Epithelial cell of umbilical artery (primary cell): ENCODE data around the gene ARL2BP. TPM values are rescaled to one million over a fixed set of nuclear protein-coding genes. Genes with fewer than 3 reads are reported as not detected.

Experiments used
- total RNA-seq: library from RNA; depleted of rRNA; stranded (reverse); fragments of >200 nt; gene quantifications from 2 replicates; pipeline ENCODE4 v1.2.3, GENCODE V29; 2014

The ARL2BP gene
- 78.0 and 120 TPM in 2 replicates for total RNA-seq

DNA sequence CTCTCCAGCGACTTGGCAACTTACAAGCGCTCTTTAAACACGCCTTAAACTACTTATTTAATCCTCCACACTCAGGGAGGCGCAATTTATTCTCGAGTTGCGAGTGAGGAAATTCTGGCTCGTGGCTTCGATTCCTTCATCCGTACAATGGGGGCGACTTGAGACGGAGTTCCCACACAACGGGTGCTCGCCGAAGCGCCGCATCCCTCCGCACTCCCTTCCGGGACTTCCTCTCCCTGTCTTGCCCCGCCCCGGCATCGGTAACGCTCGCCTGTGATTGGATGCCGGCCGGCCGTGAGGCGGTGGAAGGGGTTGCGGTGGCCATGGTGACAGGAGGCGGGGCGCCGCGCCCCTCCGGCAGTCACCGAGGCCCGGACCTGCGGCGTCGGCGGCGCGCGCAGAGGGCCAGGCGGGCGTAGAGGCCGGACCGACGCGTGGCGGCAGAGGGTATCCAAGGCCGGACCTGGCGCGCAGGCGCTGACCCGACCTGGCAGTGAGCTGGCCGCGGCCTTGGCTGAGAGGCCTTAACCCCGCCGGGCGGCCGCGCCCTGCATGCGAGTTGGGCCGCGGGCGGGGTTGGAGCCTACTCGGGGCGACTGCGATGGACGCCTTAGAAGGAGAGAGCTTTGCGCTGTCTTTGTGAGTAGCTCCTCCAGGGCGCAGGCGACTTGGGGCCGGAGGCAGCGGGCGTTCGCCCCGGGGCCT, at the start of gene ARL2BP:
ARL2BP (plus strand) TSS at position 493 of the 705 bp plus-strand sequence; CDS start at position 602, 109 bp downstream.

DNA sequence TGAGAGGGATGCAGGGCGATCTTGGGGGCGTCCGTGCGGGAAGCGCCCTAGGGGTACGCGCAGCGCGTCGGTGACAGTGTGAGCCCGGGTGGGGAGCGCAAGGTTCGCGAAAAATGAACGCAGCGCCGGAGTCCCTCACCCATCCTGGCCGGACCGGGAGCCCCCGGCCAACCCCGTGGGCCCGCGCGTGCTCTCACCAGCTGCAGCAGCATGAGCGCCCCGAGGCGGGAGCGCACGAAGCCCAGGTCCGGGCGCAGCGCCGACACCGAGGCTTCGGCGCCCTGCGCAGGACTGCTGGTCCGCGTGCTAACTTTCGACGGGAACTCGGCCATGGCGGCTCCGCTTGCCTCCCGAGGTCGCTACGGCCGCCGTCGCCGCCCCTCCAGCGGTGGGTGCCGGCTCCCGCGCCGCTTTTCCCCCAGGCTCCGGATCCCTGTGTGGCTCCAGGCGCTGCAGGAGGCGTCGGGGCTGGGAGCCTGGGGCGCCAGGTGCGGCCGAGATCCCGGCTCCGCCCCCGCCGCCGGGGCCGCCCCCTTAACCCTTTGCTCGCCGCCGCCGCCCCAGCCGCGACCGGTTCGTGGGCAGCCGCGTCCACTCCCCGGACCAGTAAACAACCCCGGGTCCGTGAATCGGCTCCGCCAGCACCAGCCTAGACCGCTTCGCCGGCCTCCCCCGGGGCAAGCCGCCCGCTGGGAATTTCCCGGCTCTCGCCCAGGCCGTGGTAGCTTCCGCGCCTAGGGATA, 39.3 kb downstream of the ARL2BP start, which contains the start of gene PLLP:
PLLP (minus strand) TSS at position 464 of the 743 bp plus-strand sequence; CDS start at position 332, 132 bp downstream.

Other genes with a start within 250 kb of the ARL2BP start
- gene CPNE2, start 152.7 kb upstream of the ARL2BP start, total RNA-seq = 47.6 and 49.0 TPM in 2 replicates
- gene PSME3IP1, start 59.2 kb upstream of the ARL2BP start, total RNA-seq = 84.8 and 96.1 TPM in 2 replicates
- gene RSPRY1, start 58.9 kb upstream of the ARL2BP start, total RNA-seq = 66.7 and 66.9 TPM in 2 replicates
- gene PLLP, start 39.4 kb downstream of the ARL2BP start, total RNA-seq = 1.9 and 7.1 TPM in 2 replicates
- gene CCL22, start 113.5 kb downstream of the ARL2BP start, total RNA-seq = not detected in 2 replicates
- 2.3 and 3.2 TPM in 2 replicates for gene CX3CL1, start 127.2 kb downstream of the ARL2BP start, total RNA-seq
- not detected in 2 replicates for gene CCL17, start 159.5 kb downstream of the ARL2BP start, total RNA-seq
- gene CIAPIN1, start 202.1 kb downstream of the ARL2BP start, total RNA-seq = 88.1 and 104 TPM in 2 replicates
- 48.1 and 54.3 TPM in 2 replicates for gene COQ9, start 202.2 kb downstream of the ARL2BP start, total RNA-seq
- 147 and 166 TPM in 2 replicates for gene POLR2C, start 217.4 kb downstream of the ARL2BP start, total RNA-seq
- gene DOK4, start 241.2 kb downstream of the ARL2BP start, total RNA-seq = 17.2 and 22.7 TPM in 2 replicates